CD1c-positive myeloid dendritic cell (primary cell): Measurements from ENCODE around the gene COL10A1.

Experiments
- DNase-seq: peaks from one replicate; pipeline ENCODE4 v3.0.0-alpha.2; 2016; ENCODE audit errors: extremely low spot score

The COL10A1 gene

GRCh38 chr6:116126032-116126431 lies at the start of gene COL10A1:
COL10A1 (minus strand) TSS chr6:116126132; CDS start chr6:116125492, 640 bp downstream.
- DNase-seq: no peak

GRCh38 chr6:116175344-116175743 lies 49.4 kb upstream of the COL10A1 start:
- no peak for DNase-seq

- no peak for DNase-seq
These were observed 48.0 kb upstream of the COL10A1 start for GRCh38 chr6:116173928-116174327.

GRCh38 chr6:116170358-116171057 lies 44.6 kb upstream of the COL10A1 start:
- no peak for DNase-seq

GRCh38 chr6:116169880-116170279 lies 43.9 kb upstream of the COL10A1 start:
- DNase-seq: no peak

GRCh38 chr6:116168148-116168547 lies 42.2 kb upstream of the COL10A1 start:
- DNase-seq: no peak

GRCh38 chr6:116166369-116166768 lies 40.4 kb upstream of the COL10A1 start:
- no peak for DNase-seq

GRCh38 chr6:116165596-116165995 lies 39.7 kb upstream of the COL10A1 start:
- DNase-seq: no peak

- no peak for DNase-seq
These were observed 34.0 kb upstream of the COL10A1 start for GRCh38 chr6:116159782-116160524.

- DNase-seq: no peak
These were observed 32.7 kb upstream of the COL10A1 start for GRCh38 chr6:116158641-116159040.

GRCh38 chr6:116157391-116157790 lies 31.5 kb upstream of the COL10A1 start:
- DNase-seq: no peak

- no peak for DNase-seq
These were observed 30.7 kb upstream of the COL10A1 start for GRCh38 chr6:116156405-116157326.

- DNase-seq: no peak
These were observed 29.0 kb upstream of the COL10A1 start for GRCh38 chr6:116154887-116155286.

GRCh38 chr6:116152620-116153019 lies 26.7 kb upstream of the COL10A1 start:
- no peak for DNase-seq

GRCh38 chr6:116145803-116146675 lies 20.1 kb upstream of the COL10A1 start:
- DNase-seq: no peak

- no peak for DNase-seq
These were observed 18.7 kb upstream of the COL10A1 start for GRCh38 chr6:116144605-116145004.

GRCh38 chr6:116139917-116140316 lies 14.0 kb upstream of the COL10A1 start:
- DNase-seq: no peak

GRCh38 chr6:116136933-116137340 lies 11.0 kb upstream of the COL10A1 start:
- no peak for DNase-seq

GRCh38 chr6:116136373-116136772 lies 10.4 kb upstream of the COL10A1 start:
- DNase-seq: no peak

- no peak for DNase-seq
These were observed 7.5 kb upstream of the COL10A1 start for GRCh38 chr6:116133453-116133852.
